Stimulated activated CD8-positive, alpha-beta memory T cell treated with anti-CD3 and anti-CD28 coated beads, Interleukin-12 subunit alpha, Interleukin-12 subunit beta, amount 100 ng/mL, for 1 hour (primary cell): ENCODE results near the gene ZCWPW1.
A peak's percentile ranks its signal among the peaks of the same experiment; 100 is the strongest.

Experiments
- DNase-seq: peaks from one replicate; pipeline ENCODE4 v3.0.0-alpha.2; 2020; ENCODE audit warnings: low read depth

The ZCWPW1 gene

DNA sequence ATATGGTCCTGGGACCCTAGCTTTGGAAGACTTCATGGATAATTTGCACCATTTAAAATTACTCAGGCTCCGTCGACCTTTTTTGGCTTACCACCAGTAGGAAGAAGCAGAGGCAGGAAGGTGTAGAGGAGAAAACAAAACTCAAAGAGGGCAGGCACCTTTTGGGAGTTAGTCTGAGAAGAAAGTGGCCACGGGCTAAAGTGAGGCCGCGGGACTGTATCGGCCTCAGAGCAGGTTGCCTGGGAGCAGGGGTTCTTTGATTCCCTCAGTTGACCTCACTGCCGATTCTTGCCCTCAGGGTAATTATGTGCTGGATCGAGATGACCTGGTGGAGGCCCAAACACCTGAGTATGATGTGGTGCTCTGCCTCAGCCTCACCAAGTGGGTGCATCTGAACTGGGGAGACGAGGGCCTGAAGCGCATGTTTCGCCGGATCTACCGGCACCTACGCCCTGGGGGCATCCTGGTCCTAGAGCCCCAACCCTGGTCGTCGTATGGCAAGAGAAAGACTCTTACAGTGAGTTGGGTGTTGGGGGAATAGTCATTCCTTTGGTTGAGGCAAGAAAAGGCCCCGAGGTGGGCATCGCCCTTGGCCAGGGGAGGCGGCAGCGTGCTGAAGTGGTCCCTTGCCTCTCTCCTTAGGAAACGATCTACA is 4.2 kb upstream of the ZCWPW1 start:
- no peak for DNase-seq

- no peak for DNase-seq
Measured at GRCh38 chr7:100432053-100432452, 3.5 kb upstream of the ZCWPW1 start.

DNA sequence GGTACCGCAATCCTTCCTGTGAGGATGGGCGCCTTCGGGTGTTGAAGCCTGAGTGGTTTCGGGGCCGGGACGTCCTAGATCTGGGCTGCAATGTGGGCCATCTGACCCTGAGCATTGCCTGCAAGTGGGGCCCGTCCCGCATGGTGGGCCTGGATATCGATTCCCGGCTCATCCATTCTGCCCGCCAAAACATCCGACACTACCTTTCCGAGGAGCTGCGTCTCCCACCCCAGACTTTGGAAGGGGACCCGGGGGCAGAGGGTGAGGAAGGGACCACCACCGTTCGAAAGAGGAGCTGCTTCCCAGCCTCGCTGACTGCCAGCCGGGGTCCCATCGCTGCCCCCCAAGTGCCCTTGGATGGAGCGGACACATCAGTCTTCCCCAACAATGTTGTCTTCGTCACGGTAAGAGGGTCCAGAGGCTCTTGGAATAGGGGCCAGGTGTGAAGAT is 2.8 kb upstream of the ZCWPW1 start:
- no peak for DNase-seq

- no peak for DNase-seq
Measured at GRCh38 chr7:100430493-100431285, 2.2 kb upstream of the ZCWPW1 start.

GRCh38 chr7:100429637-100430492 is 1.4 kb upstream of the ZCWPW1 start, which contains the start of gene MEPCE:
Gene MEPCE (plus strand): TSS chr7:100429831. CDS start chr7:100430019, 188 bp downstream.
- peak; percentile 97 for DNase-seq

DNA sequence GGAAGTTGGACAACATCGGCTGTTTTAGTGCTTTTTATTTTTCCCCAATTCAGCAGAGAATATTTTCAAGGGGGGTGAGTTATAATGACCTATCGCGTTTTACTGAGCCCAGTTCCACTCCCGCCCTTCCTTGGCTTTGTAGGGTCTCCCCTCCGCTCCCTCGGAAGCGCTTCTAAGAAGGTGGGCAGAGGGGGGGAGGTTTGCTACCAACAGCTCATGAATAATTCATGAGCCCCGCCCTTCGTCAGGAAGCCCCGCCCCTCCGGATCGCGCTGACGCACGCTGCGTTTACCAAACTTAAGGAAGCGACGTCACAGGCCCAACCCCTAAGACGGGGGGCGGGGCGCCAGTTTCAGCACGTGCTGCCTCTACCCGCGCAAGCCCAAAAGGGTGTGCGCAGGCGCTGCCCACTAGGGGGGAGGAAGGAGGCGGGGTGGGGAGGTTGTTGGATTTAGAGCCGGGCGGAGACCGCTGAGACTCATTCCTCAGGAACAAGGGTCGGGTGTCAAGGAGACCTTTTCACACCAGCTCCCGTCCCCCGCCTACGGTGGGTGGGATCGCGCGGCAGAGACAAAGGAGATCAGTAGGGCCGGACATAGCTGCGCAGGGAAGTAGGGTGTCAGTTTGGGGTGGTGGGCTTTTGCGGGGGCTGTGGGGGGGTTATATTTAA is 599 bp upstream of the ZCWPW1 start:
- DNase-seq = peak; percentile 100

DNA sequence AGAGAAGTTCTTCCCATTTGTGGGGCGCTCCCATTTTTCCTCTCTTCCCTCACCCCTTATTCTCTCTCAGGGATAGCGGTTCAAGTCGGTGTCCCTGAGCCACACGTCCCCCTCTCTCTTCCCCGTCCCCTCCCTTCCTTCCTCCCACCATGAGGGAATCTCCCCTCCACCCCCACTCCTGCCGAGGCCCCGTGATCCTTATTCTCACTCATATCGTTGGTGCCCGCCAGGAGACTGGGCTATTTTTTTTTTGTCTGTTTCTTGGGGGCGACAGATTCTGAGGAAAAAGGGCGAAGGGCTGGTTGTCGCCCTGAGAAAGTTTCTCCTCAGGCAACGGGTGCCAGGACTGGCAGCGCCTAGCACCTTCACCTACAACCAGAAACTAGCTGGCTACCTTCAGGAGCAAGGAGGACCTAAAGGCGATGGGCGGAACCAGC is 723 bp downstream of the ZCWPW1 start:
- no peak for DNase-seq

- no peak for DNase-seq
Measured at GRCh38 chr7:100426516-100426915, 2.0 kb downstream of the ZCWPW1 start.

GRCh38 chr7:100425347-100425746 is 3.2 kb downstream of the ZCWPW1 start:
- DNase-seq = no peak

- DNase-seq = no peak
Measured at GRCh38 chr7:100423315-100423714, 5.2 kb downstream of the ZCWPW1 start.

- no peak for DNase-seq
Measured at GRCh38 chr7:100419660-100420226, 8.8 kb downstream of the ZCWPW1 start.

GRCh38 chr7:100418930-100419659 is 9.4 kb downstream of the ZCWPW1 start:
- no peak for DNase-seq

GRCh38 chr7:100415448-100415847 is 13.1 kb downstream of the ZCWPW1 start:
- DNase-seq = no peak

GRCh38 chr7:100413889-100414288 is 14.6 kb downstream of the ZCWPW1 start:
- DNase-seq = no peak

DNA sequence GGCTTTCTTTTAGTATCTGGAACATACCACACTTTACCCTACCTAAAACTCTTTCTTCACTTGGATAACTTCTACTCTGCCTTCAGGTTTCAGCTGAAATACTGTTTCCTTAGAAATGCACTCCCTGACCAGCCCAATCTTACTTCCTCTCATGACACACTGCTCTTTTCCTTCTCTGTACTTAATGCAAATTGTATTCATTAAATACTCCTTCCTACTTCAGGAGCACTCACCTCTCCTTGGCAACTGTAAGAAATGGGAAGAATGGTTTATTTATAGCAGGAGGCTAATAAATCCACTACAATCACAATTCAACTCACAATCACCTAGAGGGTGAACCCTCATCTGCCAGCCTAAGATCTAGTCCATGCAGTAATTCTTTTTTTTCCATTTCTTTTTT is 15.2 kb downstream of the ZCWPW1 start:
- no peak for DNase-seq

GRCh38 chr7:100411101-100411500 is 17.4 kb downstream of the ZCWPW1 start:
- no peak for DNase-seq

GRCh38 chr7:100407285-100408180 is 21.0 kb downstream of the ZCWPW1 start:
- no peak for DNase-seq

GRCh38 chr7:100406767-100407166 is 21.7 kb downstream of the ZCWPW1 start:
- DNase-seq = no peak

GRCh38 chr7:100402241-100402640 is 26.3 kb downstream of the ZCWPW1 start:
- no peak for DNase-seq

DNA sequence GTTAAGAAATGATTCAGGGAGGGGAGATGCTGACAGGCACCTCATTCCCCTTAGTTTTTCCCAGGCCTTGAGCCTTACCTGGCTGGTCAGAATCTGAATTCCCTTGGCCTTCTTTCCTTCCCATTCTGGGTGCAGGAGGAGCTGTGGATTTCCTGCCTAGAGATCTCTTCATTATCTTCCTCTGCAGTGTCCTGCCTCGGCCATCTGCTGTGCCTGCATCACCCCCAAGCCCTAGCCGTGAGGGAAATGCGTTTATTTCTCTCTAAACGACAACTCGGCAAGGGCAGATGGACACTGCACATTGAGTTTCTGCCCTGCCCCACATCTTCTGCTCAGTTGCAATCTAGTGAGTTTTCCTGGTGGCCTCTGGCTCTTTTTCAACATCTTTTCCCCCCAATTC is 26.7 kb downstream of the ZCWPW1 start:
- no peak for DNase-seq
